GM12891 (cell line): ENCODE measurements around the gene NKAIN2.

ENCODE experiments used
- POLR2A ChIP-seq: IDR thresholded peaks from 2 replicates; pipeline ENCODE4 v1.6.1; 2011; ENCODE audit warnings: low read depth, low read length, control low read depth
- POLR2AphosphoS5 ChIP-seq: IDR thresholded peaks from 2 replicates; pipeline ENCODE4 v1.6.1; 2011; ENCODE audit warnings: low read depth, low read length, control low read depth

DNA sequence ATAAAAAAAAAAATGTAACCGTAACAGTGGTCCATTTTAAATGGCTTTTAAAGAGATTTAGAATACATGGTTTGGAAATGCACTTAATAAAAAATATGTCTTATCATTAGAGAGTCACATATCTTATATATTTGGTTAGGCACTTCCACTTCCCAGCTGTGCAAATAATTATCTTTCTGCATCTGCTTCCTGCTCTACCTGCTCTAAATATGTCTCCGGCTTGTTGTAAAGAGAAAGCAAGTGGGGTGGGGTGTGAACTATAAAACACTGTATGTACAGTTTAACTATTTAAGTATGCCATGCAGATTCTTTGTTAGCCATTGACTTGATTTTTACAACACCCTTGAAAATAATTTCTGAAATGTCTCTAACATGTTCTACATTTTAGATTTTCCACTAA lies 106.3 kb downstream of the NKAIN2 start:
- TF ChIP-seq POLR2AphosphoS5 = no peak
- TF ChIP-seq POLR2A = no peak
